Activated CD8-positive, alpha-beta T cell treated with anti-CD3 and anti-CD28 coated beads for 36 hours (primary cell): Measurements from ENCODE around the gene CDK1. TPM values are rescaled to one million over a fixed set of nuclear protein-coding genes. Genes with fewer than 3 reads are reported as not detected.

Source experiments
- ATAC-seq: fragments of 200-7000 bp; cut with Tn5 transposase; one replicate; pipeline ENCODE4 v1.10.0; 2021; ENCODE audit warnings: mild to moderate bottlenecking, moderate library complexity
- CTCF ChIA-PET: fragments of 350-600 bp; sonication (Branson Sonifier 250); formaldehyde crosslinking; loops from one replicate; lab custom pipeline; 2021; ENCODE audit warnings: antibody characterized with exemption; lab: Charles Lee
- POLR2A ChIA-PET: fragments of 350-600 bp; sonication (Branson Sonifier 250); formaldehyde crosslinking; loops from one replicate; lab custom pipeline; 2021; ENCODE audit warnings: antibody characterized with exemption; lab: Charles Lee
- DNase-seq: peaks from one replicate; pipeline ENCODE4 v3.0.0-alpha.2; 2020
- H3K27ac Mint-ChIP-seq: one replicate; pipeline ENCODE4 v1.8.0; 2021; ENCODE audit warnings: mild to moderate bottlenecking, mixed read lengths
- H3K27me3 Mint-ChIP-seq: one replicate; pipeline ENCODE4 v1.8.0; 2021; ENCODE audit warnings: mixed read lengths
- H3K36me3 Mint-ChIP-seq: one replicate; pipeline ENCODE4 v1.8.0; 2021; ENCODE audit warnings: low read depth, mixed read lengths
- H3K4me1 Mint-ChIP-seq: one replicate; pipeline ENCODE4 v1.8.0; 2021; ENCODE audit warnings: low read depth, mixed read lengths
- H3K4me3 Mint-ChIP-seq: one replicate; pipeline ENCODE4 v1.8.0; 2021; ENCODE audit warnings: mild to moderate bottlenecking, moderate library complexity, mixed read lengths
- H3K9me3 Mint-ChIP-seq: one replicate; pipeline ENCODE4 v1.8.0; 2021; ENCODE audit warnings: mixed read lengths
- intact Hi-C: fragments of 100-400 bp; cut with micrococcal nuclease; formaldehyde crosslinking; loops from one replicate; pipeline ENCODE4 v1.10.0; 2022
- total RNA-seq, 2 experiments: library from RNA; stranded (reverse); gene quantifications; one replicate each; pipeline ENCODE4 v1.2.3, GENCODE V29; 2021
- TF ChIP-seq, protein P1 (sequence below): fragments of 200-600 bp; IDR thresholded peaks from one replicate; pipeline ENCODE4 v1.8.0; 2022; ENCODE audit warnings: antibody characterized with exemption, mild to moderate bottlenecking

CDK1 gene
- total RNA-seq, 2 experiments from 2014 or later = 108 to 112 TPM

DNA sequence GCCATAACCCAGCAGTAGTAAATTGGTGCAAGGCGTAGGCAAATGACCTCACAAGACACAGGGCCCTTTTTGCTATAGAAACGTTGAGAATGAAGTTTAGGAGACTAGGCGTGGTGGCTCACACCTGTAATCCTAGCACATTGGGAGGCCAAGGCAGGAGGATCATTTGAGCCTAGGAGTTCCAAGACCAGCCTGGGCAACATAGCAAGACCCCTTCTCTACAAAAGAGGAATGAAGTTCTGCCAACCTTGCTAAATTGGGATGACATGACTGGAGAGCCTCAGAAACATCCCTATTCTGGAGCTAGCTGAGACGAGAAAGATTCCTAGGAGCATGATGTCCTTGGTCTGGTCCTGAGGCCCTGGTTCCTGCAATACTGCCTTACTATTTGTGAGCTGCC is 20.6 kb downstream of the CDK1 start:
- no peaks in the 10 kb centered on the region for H3K9me3 Mint-ChIP-seq
- DNase-seq (no peak), ATAC-seq (no peak)
- no peaks in the 10 kb centered on the region for H3K27me3 Mint-ChIP-seq
- no peak overlapping the region for H3K4me3 Mint-ChIP-seq
- CTCF ChIA-PET = interaction anchor here (1.3 kb wide), 1 partner anchor 18 kb away, joined by 4 read pairs; no protein-coding TSS in a partner anchor
- H3K4me1 Mint-ChIP-seq = no peaks in the 10 kb centered on the region
- no peak overlapping the region for H3K27ac Mint-ChIP-seq
- TF ChIP-seq, protein P1, sequence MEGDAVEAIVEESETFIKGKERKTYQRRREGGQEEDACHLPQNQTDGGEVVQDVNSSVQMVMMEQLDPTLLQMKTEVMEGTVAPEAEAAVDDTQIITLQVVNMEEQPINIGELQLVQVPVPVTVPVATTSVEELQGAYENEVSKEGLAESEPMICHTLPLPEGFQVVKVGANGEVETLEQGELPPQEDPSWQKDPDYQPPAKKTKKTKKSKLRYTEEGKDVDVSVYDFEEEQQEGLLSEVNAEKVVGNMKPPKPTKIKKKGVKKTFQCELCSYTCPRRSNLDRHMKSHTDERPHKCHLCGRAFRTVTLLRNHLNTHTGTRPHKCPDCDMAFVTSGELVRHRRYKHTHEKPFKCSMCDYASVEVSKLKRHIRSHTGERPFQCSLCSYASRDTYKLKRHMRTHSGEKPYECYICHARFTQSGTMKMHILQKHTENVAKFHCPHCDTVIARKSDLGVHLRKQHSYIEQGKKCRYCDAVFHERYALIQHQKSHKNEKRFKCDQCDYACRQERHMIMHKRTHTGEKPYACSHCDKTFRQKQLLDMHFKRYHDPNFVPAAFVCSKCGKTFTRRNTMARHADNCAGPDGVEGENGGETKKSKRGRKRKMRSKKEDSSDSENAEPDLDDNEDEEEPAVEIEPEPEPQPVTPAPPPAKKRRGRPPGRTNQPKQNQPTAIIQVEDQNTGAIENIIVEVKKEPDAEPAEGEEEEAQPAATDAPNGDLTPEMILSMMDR = no peak
- intact Hi-C loops = no loop called here
- H3K36me3 Mint-ChIP-seq = peaks cover 37% of the 10 kb centered on the region
- POLR2A ChIA-PET = no interaction called here

DNA sequence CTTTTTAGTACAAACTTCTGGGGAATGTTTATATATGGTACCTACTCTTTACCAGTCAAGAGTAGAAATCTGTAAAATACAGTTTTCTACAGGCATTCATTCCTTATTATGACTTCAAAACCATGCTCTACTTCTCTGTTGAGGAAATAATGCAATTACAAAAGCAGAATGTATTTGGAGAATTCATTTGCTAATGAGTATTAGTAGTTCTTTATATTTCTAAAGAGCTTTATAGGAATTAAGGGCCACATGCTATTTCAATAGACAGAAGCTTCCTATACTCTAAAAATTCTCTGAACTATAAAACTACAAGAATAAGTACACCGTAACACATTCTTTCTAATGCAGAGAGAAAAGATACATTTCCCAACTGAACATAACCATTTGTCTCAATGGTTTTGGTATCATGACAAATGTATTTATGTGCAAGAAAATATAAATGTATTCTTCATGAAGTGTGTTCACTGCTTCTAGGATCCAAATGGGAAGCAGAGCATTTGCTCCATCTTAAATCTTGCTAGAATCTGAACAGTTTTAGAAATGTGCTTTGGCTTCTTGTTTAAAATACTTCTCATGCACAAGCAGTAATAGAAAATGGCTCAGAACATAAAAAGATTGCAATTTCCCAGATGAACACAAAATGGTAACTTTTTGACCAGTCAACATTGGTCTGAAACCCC is 21.8 kb downstream of the CDK1 start:
- no peak for ATAC-seq
- no peaks in the 10 kb centered on the region for H3K4me1 Mint-ChIP-seq
- no peaks in the 10 kb centered on the region for H3K9me3 Mint-ChIP-seq
- DNase-seq = no peak
- POLR2A ChIA-PET = no interaction called here
- no peak overlapping the region for H3K4me3 Mint-ChIP-seq
- CTCF ChIA-PET = interaction anchor here (1.3 kb wide), 1 partner anchor 17 kb away, joined by 4 read pairs; no protein-coding TSS in a partner anchor
- no peak overlapping the region for H3K27ac Mint-ChIP-seq
- intact Hi-C loops = no loop called here
- TF ChIP-seq, protein P1 = no peak
- H3K36me3 Mint-ChIP-seq = peaks cover 26% of the 10 kb centered on the region
- no peaks in the 10 kb centered on the region for H3K27me3 Mint-ChIP-seq

DNA sequence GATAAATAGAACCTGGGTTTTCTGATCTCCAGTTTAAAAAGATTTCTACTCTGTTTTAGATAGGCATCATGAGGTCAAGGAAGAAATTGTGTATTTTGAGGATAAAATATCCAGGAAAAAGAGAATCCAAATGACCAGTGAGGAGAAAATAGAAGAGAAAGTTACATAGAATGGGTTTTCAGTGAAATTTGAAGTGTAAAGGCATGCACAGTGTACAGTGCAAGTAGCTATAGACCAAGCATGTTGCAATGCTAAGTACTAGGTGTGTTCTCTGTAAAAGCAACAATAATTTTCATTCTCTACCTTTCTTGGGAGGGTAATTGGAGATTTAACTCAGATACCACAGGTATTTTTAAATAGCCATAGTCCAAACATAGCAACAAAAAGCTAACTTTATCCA is 22.6 kb downstream of the CDK1 start:
- intact Hi-C loops = no loop called here
- CTCF ChIA-PET = no interaction called here
- Mint-ChIP-seq H3K4me3 (no peak overlapping the region), H3K27me3 (no peaks in the 10 kb centered on the region), H3K9me3 (no peaks in the 10 kb centered on the region), H3K4me1 (no peaks in the 10 kb centered on the region), H3K36me3 (peaks cover 21% of the 10 kb centered on the region), H3K27ac (no peak overlapping the region)
- DNase-seq = no peak
- TF ChIP-seq, protein P1 = no peak
- no peak for ATAC-seq
- POLR2A ChIA-PET = no interaction called here

DNA sequence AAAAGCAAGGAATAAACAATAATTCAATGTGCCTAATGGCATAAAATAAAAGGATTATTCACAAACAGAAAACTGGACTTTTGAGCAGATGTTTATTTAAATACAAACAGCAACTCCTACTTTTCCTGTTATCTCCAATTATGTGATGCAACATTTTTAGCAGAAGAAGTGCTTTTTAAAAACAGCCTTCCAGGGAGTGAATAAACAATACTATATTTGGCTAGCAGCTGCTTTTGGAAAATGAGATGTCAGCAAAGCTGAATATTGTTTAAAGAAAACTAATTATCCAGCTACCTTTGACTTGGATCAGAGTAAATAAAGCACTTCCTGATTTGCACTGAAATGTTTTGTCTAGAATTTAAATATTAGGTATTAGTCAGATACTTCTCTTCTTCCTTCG is 23.2 kb downstream of the CDK1 start:
- TF ChIP-seq, protein P1 = no peak
- POLR2A ChIA-PET = no interaction called here
- Mint-ChIP-seq H3K9me3 (no peaks in the 10 kb centered on the region), H3K27ac (no peak overlapping the region), H3K36me3 (peaks cover 17% of the 10 kb centered on the region), H3K27me3 (no peaks in the 10 kb centered on the region), H3K4me1 (no peaks in the 10 kb centered on the region), H3K4me3 (no peak overlapping the region)
- ATAC-seq = no peak
- intact Hi-C loops = no loop called here
- no peak for DNase-seq
- CTCF ChIA-PET = no interaction called here

DNA sequence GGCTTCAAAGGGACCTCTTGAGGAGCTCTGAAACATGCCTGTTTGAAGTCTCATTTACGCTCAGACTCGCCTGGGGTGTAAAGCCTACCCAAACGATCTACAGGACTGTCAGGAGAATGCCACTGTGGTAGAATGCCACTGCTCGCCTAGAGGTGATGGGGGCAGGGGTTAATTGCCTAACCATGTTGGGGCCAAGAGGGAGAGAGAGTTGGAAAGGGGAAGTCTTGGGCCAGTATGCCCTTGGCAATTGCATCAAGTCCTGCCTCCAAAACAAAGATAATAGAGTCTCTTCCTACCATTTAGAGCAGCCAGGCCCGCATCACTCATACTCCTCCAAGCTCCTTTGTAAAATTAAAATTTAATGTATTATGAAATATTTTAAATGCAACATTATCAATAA is 25.2 kb downstream of the CDK1 start:
- Mint-ChIP-seq H3K4me3 (no peak overlapping the region), H3K4me1 (no peaks in the 10 kb centered on the region), H3K9me3 (no peaks in the 10 kb centered on the region), H3K27me3 (no peaks in the 10 kb centered on the region), H3K36me3 (peaks cover 4% of the 10 kb centered on the region), H3K27ac (no peak overlapping the region)
- POLR2A ChIA-PET = interaction anchor here (0.6 kb wide), 1 partner anchor 11 kb away, joined by 3 read pairs; no protein-coding TSS in a partner anchor
- DNase-seq (no peak), ATAC-seq (no peak)
- intact Hi-C loops = no loop called here
- CTCF ChIA-PET = interaction anchor here (1.1 kb wide), 1 partner anchor 13 kb away, joined by 4 read pairs; no protein-coding TSS in a partner anchor
- TF ChIP-seq, protein P1 = no peak
